Gastrocnemius medialis (tissue), 4 donors: Measurements from ENCODE around the gene TBX5. TPM values are rescaled to one million over a fixed set of nuclear protein-coding genes. Genes with fewer than 3 reads are reported as not detected.

ENCODE experiments used
- ATAC-seq, 2 donors: fragments of 150-250 bp; one replicate each; pipeline ENCODE4 v1.9.1; 2016
- DNase-seq, 2 donors: peaks; one replicate each; pipeline ENCODE4 v3.0.0-alpha.2; 2019
- H3K27ac ChIP-seq, 4 donors: fragments of 200-600 bp; sonication (generic); 1 replicate in 1 of 4; 2 replicates in 3 of 4; pipeline ENCODE4 v1.5.1; 2016 to 2018; ENCODE audit warnings: mild to moderate bottlenecking in 2 of 4, moderate library complexity in 1 of 4
- H3K27me3 ChIP-seq, 3 donors: fragments of 200-600 bp; sonication (generic) in 2 of 3; 1 replicate in 1 of 3; 2 replicates in 2 of 3; pipeline versions ENCODE4 v1.5.1 to v1.6.0; 2016 to 2019; ENCODE audit warnings: mild to moderate bottlenecking in 1 of 3, moderate library complexity in 1 of 3
- H3K36me3 ChIP-seq, 2 donors: fragments of 200-600 bp; sonication (generic) in 1 of 2; one replicate each; pipeline ENCODE4 v1.5.1; 2017 to 2018
- H3K4me1 ChIP-seq, 2 donors: fragments of 200-600 bp; sonication (generic) in 1 of 2; one replicate each; pipeline ENCODE4 v1.5.1; 2016 to 2017; ENCODE audit warnings: mild to moderate bottlenecking in 2 of 2
- H3K4me3 ChIP-seq, 4 donors: fragments of 200-600 bp; sonication (generic) in 3 of 4; 1 replicate in 1 of 4; 2 replicates in 3 of 4; pipeline ENCODE4 v1.5.1; 2016 to 2019; ENCODE audit warnings: mild to moderate bottlenecking in 2 of 4
- H3K9me3 ChIP-seq, 3 donors: fragments of 200-600 bp; sonication (generic) in 2 of 3; 1 replicate in 1 of 3; 2 replicates in 2 of 3; pipeline ENCODE4 v1.5.1; 2016 to 2019
- POLR2A ChIP-seq, 2 donors: fragments of 450-650 bp; IDR thresholded peaks; one replicate each; pipeline ENCODE4 v1.6.1; 2017; ENCODE audit warnings: antibody characterized with exemption in 2 of 2, mild to moderate bottlenecking in 2 of 2, moderate library complexity in 2 of 2
- in situ Hi-C, 4 donors: fragments of 200-750 bp; cut with MboI; loops; one replicate each; pipeline versions ENCODE4 v1.15.0 to v1.8.0; 2017; ENCODE audit warnings: low sequenced_read_pairs in 4 of 4
- intact Hi-C: fragments of 100-400 bp; cut with DNase I; formaldehyde crosslinking; loops from one replicate; pipeline ENCODE4 v1.15.1; 2023; ENCODE audit warnings: low total_unique reads
- total RNA-seq, 4 donors: library from RNA; depleted of rRNA; stranded (reverse); fragments of >200 nt; gene quantifications; one replicate each; pipeline versions ENCODE4 v1.1.0 to v1.2.3, GENCODE V29; 2016
- TF ChIP-seq, protein P1 (sequence below), 5 experiments: fragments of 450-650 bp in 3 of 5; fragments of 200-600 bp in 2 of 5; sonication (generic) in 2 of 5; IDR thresholded peaks in 4 of 5; conservative IDR thresholded peaks in 1 of 5; 1 replicate in 4 of 5; 2 replicates in 1 of 5; pipeline ENCODE4 v1.5.1; 2016 to 2019; ENCODE audit warnings: antibody characterized with exemption in 5 of 5, mild to moderate bottlenecking in 3 of 5, moderate library complexity in 3 of 5

The TBX5 gene
- total RNA-seq, 4 donors from 2014 or later: not detected

DNA sequence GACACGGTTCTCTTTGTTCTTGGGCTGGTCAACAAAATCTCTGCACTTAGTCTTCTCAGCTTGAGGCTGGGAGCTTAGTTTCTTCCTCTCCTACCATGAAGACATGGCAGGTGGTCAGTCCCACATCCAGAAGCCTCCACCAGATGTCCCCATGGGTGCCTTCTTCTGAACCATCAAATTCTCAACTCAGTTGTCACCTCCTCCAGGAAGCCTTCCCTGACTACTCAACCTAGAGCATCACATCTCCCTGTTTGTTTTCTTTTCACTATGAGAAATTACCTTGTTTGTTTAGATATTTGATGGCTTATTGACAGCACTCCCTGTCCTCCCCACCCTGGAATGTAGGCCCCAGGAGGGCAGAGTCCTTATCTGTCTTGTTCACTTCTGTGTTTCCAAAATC, 84.4 kb downstream of the TBX5 start:
- Histone ChIP-seq H3K27ac (no peak overlapping the region), H3K9me3 (no peaks in the 10 kb centered on the region), H3K36me3 (no peaks in the 10 kb centered on the region), H3K4me1 (no peaks in the 10 kb centered on the region), H3K4me3 (no peak overlapping the region), H3K27me3 (no peaks in the 10 kb centered on the region)
- DNase-seq (no peak), ATAC-seq (no peak)
- intact Hi-C loops (no loop called here), in situ Hi-C loops (no loop called here)
- TF ChIP-seq, protein P1, sequence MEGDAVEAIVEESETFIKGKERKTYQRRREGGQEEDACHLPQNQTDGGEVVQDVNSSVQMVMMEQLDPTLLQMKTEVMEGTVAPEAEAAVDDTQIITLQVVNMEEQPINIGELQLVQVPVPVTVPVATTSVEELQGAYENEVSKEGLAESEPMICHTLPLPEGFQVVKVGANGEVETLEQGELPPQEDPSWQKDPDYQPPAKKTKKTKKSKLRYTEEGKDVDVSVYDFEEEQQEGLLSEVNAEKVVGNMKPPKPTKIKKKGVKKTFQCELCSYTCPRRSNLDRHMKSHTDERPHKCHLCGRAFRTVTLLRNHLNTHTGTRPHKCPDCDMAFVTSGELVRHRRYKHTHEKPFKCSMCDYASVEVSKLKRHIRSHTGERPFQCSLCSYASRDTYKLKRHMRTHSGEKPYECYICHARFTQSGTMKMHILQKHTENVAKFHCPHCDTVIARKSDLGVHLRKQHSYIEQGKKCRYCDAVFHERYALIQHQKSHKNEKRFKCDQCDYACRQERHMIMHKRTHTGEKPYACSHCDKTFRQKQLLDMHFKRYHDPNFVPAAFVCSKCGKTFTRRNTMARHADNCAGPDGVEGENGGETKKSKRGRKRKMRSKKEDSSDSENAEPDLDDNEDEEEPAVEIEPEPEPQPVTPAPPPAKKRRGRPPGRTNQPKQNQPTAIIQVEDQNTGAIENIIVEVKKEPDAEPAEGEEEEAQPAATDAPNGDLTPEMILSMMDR (IDR thresholded peaks at IDR 0.05 in 4 of 5, conservative IDR thresholded peaks at IDR 0.05 in 1 of 5): no peak
- no peak for TF ChIP-seq POLR2A (IDR thresholded peaks at IDR 0.05)

- Histone ChIP-seq H3K27me3 (no peaks in the 10 kb centered on the region), H3K9me3 (no peaks in the 10 kb centered on the region), H3K36me3 (no peaks in the 10 kb centered on the region), H3K27ac (no peak overlapping the region), H3K4me3 (no peak overlapping the region), H3K4me1 (no peaks in the 10 kb centered on the region)
- TF ChIP-seq, protein P1 (IDR thresholded peaks at IDR 0.05 in 4 of 5, conservative IDR thresholded peaks at IDR 0.05 in 1 of 5): no peak
- TF ChIP-seq POLR2A (IDR thresholded peaks at IDR 0.05): no peak
- DNase-seq: no peak
- in situ Hi-C loops: no loop called here
- intact Hi-C loops: no loop called here
- no peak for ATAC-seq
These were observed 85.0 kb downstream of the TBX5 start for GRCh38 chr12:114320968-114321367.

- in situ Hi-C loops: no loop called here
- no peaks in the 10 kb centered on the region for H3K9me3 ChIP-seq
These were observed 85.8 kb downstream of the TBX5 start for GRCh38 chr12:114320101-114320500.

DNA sequence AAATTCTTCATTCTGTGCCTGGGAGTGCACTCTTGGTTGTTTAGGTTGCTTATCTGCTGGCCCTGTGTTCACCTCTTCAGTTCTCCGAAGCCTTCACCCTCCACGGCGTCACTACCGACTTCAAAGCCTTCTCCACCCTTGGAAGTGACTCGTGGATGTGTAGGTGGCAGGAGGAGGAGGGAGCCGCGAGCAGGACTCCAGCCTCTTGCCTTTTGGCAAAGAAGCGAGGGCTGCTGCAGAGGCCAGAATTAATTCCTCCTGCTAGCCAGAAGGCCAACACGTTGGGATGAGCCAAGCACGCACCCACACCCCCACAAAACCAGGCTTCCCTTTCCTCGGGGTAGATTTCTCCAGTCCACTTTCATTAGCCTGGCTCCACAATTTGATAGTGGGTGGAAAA, 86.5 kb downstream of the TBX5 start:
- Histone ChIP-seq H3K4me1 (no peaks in the 10 kb centered on the region), H3K9me3 (no peaks in the 10 kb centered on the region), H3K27me3 (no peaks in the 10 kb centered on the region), H3K4me3 (no peak overlapping the region), H3K27ac (no peak overlapping the region), H3K36me3 (no peaks in the 10 kb centered on the region)
- intact Hi-C loops (no loop called here), in situ Hi-C loops (no loop called here)
- DNase-seq (no peak), ATAC-seq (no peak)
- no peak for TF ChIP-seq POLR2A (IDR thresholded peaks at IDR 0.05)
- TF ChIP-seq, protein P1 (IDR thresholded peaks at IDR 0.05 in 4 of 5, conservative IDR thresholded peaks at IDR 0.05 in 1 of 5): no peak

More at GRCh38 chr12:114320101-114320500, 85.8 kb downstream of the TBX5 start:
- no peaks in the 10 kb centered on the region for H3K4me1 ChIP-seq
- TF ChIP-seq, protein P1 (IDR thresholded peaks at IDR 0.05 in 4 of 5, conservative IDR thresholded peaks at IDR 0.05 in 1 of 5): no peak
- TF ChIP-seq POLR2A (IDR thresholded peaks at IDR 0.05): no peak
- H3K27ac ChIP-seq: no peak overlapping the region
- ATAC-seq (no peak), DNase-seq (no peak)
- H3K36me3 ChIP-seq: no peaks in the 10 kb centered on the region
- no peaks in the 10 kb centered on the region for H3K27me3 ChIP-seq
- H3K4me3 ChIP-seq: no peak overlapping the region
- intact Hi-C loops: no loop called here

- Histone ChIP-seq H3K27ac (no peak overlapping the region), H3K27me3 (no peaks in the 10 kb centered on the region), H3K4me1 (no peaks in the 10 kb centered on the region), H3K9me3 (no peaks in the 10 kb centered on the region), H3K4me3 (no peak overlapping the region), H3K36me3 (no peaks in the 10 kb centered on the region)
- intact Hi-C loops: no loop called here
- TF ChIP-seq, protein P1 (IDR thresholded peaks at IDR 0.05 in 4 of 5, conservative IDR thresholded peaks at IDR 0.05 in 1 of 5): no peak
- no peak for TF ChIP-seq POLR2A (IDR thresholded peaks at IDR 0.05)
- ATAC-seq (no peak), DNase-seq (no peak)
- in situ Hi-C loops: no loop called here
These were observed 87.0 kb downstream of the TBX5 start for GRCh38 chr12:114318984-114319383.
